Fibroblast of skin of scalp (primary cell): ENCODE measurements around the gene MYL7.
A peak's percentile ranks its signal among the peaks of the same experiment; 100 is the strongest.
"Not testable (repeated sequence)": the region's sequence is repeated elsewhere in the genome, so short reads cannot be mapped to it uniquely, and the experiment has no call there.

Source experiments
- DNase-seq: peaks from one replicate; pipeline ENCODE4 v3.0.0-alpha.2; 2013

MYL7 gene

DNA sequence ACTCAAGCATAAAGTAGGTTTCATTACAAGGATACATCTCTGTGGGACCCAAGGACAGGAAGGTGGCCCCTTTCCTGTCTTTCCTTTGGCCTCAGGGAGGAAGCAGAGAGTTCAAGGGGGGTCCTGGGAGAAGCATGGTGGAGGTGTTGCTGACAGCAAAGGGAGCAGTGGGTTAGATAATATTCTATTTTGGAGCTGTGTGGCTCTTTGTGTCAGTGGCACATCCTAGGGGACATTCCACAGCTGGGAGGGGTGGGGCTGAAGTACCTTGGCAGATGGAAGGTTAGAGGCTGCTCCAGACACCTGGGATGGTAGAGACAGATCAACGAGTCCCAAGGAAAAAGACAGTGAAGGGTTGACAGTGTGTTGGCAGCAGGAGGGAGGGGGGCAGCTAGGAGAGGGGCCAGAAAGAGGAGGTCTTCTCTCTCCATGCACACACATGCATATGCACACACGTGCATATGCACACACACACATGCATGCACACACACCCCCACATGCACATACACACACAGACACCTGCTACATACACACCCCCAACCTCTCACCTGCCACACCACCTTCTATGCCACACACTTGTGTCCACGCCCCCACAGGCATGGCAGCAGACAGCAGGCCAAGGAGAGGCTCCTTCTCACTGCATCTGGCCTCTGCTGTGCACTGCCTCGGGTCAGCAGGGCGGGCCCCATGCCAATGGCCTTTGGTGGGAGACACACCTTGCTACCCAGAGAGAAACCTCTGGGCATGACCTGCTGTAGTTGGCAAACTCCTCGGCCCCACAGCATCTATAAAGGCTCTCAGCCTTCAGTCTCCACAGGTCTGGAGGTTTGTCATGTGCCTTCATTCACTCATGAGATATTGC lies 12.2 kb downstream of the MYL7 start:
- DNase-seq, result no peak

DNA sequence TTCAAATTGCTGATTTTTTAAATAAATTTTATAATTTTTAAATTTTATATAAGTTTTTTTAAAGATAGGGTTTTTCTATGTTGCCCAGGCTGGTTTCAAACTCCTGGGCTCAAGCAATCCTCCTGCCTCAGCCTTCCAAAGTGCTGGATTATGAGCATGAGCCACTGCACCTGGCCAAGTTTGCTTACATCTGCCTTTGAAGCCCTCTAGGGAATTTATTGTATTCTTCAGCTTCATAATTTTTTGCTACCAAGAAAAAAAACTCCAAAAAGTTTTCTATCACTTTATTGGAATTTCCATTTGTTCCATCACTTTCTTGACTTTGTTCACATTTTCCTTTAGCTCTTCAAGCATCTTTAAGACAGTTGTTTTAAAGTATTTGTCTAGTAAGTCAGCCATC lies 14.0 kb downstream of the MYL7 start:
- no peak for DNase-seq

DNA sequence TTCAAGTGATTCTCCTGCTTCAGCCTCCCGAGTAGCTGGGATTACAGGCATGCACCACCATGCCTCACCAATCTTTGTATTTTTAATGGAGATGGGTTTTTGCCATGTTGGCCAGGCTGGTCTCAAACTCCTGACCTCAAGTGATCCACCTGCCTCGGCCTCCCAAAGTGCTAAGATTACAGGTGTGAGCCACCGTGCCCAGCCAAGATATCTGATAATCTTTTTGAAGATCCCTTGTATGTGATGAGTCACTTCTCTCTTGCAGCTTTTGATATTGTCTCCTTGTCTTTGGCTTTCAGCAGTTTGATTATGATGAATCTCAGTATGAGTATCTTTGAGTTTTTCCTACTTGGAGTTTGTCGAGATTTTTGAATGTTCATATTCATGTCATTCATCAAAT lies 14.6 kb downstream of the MYL7 start:
- DNase-seq, result not testable (repeated sequence)

DNA sequence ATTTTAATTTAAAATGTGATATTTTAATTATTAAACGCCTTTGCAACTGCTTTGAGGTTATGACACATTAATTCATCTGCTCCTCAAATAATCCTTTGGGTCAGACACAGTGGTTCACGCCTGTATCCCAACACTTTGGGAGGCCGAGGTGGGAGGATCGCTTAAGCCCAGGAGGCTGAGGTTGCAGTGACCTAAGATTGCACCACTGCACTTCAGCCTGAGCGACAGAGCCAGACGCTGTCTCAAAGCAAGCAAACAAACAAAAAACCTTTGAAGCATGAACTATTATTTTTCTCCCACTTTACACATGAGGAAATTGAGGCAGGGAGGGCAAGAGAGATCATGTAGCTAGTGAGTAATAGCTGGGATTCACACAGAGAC lies 16.3 kb downstream of the MYL7 start:
- DNase-seq, result no peak

DNA sequence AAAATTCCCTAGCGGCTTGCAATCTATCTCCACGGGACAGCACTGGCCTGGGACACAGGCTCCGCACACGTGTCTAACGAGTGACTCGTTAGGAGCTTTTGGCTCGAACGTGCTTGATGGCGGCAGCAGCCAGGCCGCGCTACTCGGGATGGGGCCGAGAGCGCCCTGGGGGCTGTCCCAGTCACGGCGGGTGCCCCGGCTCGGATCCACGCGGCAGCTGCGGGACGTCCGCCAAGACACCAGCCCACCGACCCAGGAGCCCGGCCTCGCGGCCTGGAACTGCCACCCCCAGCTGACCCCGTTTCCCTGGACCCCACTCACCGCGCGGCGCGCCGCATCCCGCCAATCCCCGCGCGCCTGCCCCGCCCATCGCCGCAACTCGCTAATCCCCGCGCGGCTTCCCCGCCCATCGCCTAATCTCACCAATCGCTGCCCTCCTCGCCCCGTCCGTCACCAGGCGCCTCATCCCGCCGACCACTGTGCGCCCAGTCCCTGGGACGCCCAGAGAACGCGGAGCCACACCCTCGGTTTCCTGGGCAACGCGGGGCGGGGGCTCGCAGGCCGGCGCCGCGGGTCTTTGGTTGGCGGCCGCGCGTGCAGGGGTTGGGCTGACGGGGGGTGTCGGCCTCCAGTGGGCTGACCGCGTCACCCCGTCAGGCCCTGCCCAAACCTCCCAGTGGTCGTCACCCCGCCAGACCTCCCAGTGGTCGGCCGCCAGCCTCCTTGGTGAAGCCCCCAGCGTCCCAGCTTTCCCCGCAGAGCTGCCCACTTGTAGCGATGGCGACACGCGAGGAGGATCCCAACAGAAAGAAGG lies 17.7 kb downstream of the MYL7 start, which contains the start of gene POLD2:
Gene POLD2 (minus strand): TSS at position 359 of the 814 bp plus-strand sequence. CDS start 1,495 bp downstream, outside the sequence.
- DNase-seq, result peak; percentile 97

DNA sequence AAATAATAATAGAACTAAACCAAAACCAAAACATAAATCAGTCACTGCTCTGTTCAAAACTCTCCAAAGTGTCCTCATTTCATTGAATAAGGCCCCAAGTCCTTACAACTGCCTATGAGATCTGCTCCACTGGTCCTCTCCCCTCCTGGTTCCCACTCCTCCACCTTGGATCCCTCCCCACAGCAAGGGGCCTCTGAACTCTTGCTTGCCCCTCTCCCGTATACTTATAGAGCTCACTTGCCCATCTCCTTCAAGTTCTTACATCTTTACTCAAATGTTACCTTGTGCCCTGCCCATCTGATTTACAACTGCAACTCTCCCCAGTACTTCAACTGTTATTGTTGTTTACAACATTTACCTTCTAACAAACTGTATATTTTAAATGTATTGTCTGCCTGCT lies 18.6 kb downstream of the MYL7 start:
- DNase-seq, result no peak

DNA sequence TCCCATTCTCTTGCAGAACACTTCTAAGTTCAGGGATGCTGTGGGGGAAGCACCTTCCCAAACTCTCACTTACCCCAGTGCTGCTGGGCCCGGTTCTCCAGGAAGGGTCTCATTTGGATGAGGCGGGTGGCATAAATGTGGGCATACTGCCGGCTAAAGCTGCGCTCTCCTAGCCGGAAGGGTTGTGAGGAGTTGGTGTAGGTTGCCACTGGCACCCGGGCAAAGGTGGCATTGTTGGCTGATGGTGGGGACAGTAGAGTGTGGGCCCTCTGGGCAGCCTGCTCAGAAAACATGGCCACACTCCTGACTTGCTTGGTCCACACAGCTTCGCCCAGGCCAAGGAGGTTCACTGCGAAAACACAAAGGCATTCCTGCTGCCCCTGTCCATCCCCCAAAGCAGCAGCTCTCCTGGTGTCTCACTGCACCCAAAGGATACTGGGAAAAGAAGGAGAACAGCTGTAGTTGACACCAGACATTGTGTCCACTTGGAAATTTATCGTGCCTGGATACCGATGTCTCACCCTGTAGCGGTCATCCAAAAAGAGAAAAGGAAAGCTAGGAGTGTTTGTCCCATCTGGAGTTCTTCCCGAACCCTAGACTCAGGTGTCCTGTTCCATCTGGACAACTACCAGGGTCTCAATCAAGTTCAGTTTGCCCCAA lies 19.2 kb downstream of the MYL7 start:
- DNase-seq, result no peak

DNA sequence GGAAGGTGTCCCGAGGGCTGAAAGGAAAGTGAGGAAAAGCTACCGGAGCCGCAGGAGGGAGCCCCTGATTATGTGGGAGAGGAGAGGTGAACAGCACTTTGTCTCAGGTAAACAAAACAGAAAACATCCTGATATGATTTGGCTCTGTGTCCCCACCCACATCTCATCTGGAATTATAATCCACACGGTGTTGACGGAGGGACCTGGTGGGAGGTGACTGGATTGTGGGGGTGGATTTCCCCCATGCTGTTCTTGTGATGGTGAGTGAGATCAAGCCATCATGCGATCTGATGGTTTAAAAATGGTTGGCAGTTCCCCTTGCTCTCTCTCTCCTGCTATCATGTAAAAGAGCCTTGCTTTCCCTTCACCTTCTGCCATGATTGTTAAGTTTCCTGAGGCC lies 20.7 kb downstream of the MYL7 start:
- no peak for DNase-seq

DNA sequence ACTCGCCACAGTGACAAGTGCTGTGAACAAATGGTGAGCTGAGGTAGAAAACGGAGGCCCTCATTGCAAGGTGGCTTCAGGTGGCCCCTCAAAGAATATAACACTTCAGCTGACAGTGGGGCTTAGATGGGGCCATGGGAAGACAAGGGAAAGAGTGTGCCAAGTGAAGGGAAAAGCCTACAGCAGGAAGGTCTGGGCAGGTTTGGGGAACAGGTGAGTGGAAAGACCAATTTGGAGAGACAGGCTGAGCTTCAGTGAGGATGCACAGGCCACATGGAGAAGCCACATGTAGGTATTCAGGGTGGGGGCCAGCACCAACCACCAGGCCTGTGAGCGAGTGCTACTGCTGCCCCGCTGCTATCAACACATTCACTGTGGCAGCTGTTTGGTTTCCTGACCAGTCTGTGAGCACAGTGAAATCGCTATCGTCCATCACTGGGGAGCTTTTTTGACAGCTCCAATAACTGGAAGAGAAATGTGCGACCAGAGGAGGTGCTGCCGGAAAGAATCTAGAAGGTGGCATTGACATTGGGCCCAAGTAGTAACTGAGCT lies 21.2 kb downstream of the MYL7 start:
- no peak for DNase-seq

DNA sequence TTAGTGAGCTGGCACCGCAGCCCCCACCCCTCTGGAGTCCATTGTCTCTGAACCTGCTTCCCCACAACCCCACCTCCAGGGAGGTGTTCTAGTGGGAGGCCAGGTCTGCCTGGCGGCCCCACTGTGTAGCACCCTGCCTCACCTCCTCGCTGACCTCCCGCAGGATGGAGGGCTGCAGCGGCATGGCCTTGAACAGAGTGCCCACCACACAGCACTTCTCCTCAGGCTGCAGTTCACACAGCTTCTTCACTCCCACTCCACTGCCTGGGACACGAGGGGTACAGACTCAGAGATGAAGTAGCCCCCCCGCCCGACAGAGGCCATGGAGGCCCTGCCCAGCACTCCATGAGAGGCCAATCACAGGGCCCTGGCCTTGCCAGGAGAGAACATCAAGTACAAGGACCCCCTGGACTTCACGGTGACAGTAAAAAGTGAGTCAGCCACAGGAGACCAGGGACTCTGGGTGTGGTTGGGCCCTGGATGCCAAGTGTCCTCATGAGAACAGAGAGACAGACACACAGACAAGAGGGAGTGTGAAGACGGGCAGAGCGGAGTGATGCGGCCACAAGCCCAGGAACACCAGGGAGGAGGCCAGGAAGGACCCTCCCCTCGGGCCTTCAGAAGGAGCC lies 23.2 kb downstream of the MYL7 start:
- no peak for DNase-seq

DNA sequence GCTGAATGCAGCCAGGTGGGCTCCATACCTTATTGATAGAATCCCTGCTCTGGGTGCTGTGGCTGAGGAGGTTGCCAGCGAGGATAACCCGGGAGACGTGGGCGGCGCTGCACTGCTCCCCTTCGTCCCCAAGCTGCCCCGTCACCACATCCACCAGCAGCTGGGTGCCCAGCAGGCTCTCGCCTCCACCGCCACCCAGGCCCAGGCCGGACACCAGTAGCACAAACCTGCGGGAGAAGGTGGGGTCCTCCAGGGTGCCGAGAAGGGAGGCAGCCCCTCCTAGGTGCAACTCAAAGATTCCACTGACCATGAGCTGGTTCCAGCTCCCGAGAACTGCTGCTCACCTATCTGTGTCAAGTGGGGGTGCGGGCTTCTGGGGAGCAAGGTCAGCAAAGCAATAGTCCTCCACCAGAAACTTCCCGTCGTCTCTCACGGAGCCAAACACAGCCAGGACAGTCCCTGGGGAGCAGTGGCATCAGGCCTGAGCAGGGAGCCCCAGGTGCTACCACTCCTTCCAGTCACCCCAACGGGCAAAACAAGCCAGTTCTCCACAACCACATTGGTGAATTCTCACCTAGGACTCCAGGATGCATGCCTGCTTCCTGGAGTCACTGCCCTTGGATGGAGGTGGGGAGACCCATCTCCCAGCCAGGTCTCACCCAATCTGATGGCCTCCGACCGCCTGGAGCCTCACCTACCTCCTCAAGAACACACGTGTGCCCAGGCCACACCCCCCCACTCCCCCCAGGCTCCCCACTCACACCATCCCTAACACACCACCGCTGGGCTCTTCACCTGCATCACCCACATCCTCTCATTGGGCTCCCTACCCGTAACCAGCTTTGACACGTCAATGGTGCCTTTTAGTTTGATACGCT lies 24.1 kb downstream of the MYL7 start:
- no peak for DNase-seq

DNA sequence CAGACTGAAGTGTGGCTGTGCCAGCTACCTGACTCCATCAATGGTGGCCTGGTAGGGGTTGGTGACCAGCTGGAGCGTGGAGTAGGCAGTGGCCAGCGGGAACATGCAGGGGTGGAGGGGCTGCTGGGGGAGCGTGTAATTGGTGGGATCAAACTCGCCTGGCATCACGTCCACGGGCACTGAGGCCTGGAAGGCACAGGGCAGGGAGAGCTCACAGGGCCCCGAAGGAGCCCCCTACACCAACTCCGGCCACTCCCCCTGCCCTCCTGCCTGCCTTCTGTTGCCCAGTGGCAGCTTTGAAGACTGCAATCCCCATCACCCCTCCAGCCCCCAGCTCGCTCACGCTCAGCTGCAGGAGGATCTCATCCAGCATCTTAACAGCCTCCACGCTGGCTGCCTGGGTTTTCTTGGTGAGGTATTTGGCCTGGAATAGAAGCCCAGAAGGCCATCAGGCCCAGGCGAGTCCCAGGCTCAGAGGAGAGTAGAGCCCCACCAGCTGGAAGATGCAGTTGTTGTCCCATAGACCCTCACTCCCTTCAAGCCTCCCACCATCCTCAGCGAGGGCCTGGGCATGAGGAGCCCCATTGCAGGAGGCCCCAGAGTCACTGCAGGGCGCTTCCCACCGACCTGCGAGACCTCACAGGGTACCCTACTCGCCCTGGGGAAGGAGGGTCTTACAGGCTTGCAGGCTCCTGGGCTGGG lies 24.9 kb downstream of the MYL7 start:
- DNase-seq, result no peak

DNA sequence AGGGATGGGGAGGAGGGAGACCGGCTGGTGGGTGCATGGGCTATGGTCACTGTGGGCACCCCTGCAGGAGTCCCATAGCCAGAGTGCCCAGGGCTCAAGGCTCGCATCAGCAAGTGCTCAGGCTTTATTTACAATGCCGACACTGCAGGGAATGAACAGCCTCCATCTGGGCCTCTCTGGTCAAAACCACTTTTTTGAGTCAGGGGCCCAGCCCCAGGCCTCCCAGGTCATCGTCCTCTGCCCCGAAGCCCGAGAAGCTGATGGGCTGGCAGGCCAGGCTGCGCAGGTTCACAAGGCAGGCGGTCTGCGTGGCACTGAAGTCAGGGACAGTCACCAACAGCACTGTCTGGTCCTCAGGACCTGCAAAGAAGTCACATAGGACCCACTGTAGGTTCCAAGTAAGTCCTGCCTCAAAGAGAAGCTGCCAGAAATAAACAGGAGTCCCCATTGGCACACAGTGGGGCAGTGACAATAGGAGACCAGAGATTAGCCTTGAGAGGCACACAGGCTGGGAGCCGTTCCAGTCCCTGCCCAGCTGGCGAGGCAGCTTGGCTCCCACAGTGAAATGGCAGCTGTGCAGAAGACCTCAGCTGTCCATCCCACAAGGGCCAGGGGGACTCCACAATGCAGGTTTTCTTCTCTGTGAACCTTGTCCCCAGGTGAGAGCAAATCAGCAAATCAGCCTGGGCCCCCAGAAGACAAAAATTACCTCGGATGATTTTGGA lies 26.4 kb downstream of the MYL7 start:
- DNase-seq, result no peak

DNA sequence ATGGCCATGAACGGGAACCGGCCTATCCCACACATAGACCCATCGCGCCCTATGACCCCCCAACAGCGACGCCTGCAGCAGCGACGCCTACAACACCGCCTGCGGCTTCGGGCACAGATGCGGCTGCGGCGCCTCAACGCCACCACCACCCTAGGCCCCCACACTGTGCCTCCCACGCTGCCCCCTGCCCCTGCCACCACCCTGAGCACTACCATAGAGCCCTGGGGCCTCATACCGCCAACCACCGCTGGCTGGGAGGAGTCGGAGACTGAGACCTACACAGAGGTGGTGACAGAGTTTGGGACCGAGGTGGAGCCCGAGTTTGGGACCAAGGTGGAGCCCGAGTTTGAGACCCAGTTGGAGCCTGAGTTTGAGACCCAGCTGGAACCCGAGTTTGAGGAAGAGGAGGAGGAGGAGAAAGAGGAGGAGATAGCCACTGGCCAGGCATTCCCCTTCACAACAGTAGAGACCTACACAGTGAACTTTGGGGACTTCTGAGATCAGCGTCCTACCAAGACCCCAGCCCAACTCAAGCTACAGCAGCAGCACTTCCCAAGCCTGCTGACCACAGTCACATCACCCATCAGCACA lies 27.3 kb downstream of the MYL7 start:
- no peak for DNase-seq

DNA sequence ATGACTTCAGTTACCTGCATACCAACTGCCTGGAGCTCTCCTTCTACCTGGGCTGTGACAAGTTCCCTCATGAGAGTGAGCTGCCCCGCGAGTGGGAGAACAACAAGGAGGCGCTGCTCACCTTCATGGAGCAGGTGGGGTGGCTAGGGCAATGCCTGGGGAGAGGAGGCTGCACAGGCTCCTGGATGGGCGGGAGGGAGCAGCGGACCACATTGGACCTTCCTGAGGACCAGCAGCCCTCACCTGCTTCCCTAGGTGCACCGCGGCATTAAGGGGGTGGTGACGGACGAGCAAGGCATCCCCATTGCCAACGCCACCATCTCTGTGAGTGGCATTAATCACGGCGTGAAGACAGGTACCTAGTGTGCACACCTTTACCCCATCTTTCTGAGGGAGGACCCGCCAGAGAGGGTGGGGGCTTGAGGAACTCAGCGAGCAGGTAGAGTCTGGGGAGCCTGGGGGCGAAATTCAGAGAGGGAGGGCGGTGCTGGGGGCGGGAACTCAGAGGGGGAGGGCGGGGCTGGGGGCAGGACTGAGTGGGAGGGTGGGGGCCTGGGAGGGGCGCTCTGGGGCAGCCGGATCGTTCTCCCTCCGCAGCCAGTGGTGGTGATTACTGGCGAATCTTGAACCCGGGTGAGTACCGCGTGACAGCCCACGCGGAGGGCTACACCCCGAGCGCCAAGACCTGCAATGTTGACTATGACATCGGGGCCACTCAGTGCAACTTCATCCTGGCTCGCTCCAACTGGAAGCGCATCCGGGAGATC lies 28.0 kb downstream of the MYL7 start:
- no peak for DNase-seq

DNA sequence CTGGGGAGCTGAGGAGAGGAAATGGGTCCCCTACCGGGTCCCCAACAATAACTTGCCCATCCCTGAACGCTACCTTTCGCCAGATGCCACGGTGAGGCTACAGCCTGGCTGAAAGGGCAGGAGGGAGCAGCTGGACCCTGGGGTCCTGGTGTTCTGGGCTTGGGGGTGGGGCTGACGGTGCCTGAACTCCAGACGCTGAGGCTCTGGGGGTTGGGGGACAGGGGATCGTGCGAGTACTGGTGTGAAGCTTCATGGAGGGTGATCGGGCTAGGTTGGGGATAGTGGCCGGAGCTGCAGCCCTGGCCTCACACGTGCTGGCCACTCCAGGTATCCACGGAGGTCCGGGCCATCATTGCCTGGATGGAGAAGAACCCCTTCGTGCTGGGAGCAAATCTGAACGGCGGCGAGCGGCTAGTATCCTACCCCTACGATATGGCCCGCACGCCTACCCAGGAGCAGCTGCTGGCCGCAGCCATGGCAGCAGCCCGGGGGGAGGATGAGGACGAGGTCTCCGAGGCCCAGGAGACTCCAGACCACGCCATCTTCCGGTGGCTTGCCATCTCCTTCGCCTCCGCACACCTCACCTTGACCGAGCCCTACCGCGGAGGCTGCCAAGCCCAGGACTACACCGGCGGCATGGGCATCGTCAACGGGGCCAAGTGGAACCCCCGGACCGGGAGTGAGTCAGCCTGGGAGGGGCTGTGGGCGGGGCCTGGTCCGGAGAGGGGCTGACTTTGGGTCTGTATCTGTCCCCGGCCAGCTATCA lies 28.7 kb downstream of the MYL7 start:
- DNase-seq, result no peak

DNA sequence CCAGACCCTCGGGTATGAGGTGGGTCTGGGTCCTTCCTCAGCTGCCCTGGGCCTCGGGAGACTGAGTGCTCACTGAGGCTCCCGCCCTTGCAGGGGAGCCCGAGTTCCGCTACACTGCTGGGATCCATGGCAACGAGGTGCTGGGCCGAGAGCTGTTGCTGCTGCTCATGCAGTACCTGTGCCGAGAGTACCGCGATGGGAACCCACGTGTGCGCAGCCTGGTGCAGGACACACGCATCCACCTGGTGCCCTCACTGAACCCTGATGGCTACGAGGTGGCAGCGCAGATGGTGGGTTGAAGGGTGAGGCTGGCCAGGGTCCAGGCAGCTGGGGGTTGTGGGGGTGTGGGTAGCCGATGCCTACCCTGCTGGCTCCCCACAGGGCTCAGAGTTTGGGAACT lies 29.4 kb downstream of the MYL7 start:
- DNase-seq, result no peak
